AG04449 (cell line): ENCODE data around the gene METTL24.

Experiments
- CTCF ChIA-PET: fragments of 350-600 bp; formaldehyde crosslinking; extraction: SDS; loops from one replicate; lab custom pipeline; 2021; ENCODE audit warnings: antibody characterized with exemption; lab: Yijun Ruan, JAX
- POLR2A ChIA-PET: fragments of 400-600, 350-600 bp; formaldehyde crosslinking; extraction: SDS; loops from one replicate; lab custom pipeline; 2020; ENCODE audit warnings: antibody characterized with exemption, inconsistent platforms; lab: Yijun Ruan, JAX
- DNase-seq: peaks from one replicate; pipeline ENCODE4 v3.0.0-alpha.2; 2010; ENCODE audit warnings: low read depth, low spot score
- H3K4me3 ChIP-seq: 2 replicates; pipeline ENCODE4 v1.5.1; 2011; ENCODE audit warnings: low read depth, mild to moderate bottlenecking, control low read depth, low read length
- TF ChIP-seq, protein P1 (sequence below): IDR thresholded peaks from one replicate; pipeline ENCODE4 v1.5.1; 2011; ENCODE audit warnings: mild to moderate bottlenecking, moderate library complexity, low read length, control low read depth, inconsistent platforms; ENCODE audit not compliant: insufficient read depth; ENCODE audit errors: missing control alignments

METTL24 gene

DNA sequence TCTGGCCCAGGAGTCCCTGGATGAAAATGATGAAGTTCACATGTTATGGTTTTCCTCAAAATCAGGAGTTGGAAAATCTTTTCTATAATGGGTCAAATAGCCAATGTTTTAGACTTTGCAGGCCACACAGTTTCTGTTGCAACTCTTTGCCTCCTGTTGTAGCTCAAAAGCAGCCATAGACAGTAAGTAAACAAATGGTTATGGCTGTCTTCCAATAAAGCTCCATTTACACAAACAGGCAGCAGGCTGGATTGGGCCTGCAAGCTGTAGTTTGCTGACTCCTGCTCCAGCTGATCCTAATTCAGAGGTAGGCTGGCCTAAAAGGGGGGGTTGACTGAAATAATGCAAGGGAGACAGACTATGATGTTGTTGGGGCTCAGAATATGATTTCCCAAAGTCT, 33.0 kb downstream of the METTL24 start:
- H3K4me3 ChIP-seq, result no peak overlapping the region
- peak; percentile 2 for DNase-seq
- ChIA-PET CTCF (no interaction called here), POLR2A (no interaction called here)
- TF ChIP-seq, protein P1, sequence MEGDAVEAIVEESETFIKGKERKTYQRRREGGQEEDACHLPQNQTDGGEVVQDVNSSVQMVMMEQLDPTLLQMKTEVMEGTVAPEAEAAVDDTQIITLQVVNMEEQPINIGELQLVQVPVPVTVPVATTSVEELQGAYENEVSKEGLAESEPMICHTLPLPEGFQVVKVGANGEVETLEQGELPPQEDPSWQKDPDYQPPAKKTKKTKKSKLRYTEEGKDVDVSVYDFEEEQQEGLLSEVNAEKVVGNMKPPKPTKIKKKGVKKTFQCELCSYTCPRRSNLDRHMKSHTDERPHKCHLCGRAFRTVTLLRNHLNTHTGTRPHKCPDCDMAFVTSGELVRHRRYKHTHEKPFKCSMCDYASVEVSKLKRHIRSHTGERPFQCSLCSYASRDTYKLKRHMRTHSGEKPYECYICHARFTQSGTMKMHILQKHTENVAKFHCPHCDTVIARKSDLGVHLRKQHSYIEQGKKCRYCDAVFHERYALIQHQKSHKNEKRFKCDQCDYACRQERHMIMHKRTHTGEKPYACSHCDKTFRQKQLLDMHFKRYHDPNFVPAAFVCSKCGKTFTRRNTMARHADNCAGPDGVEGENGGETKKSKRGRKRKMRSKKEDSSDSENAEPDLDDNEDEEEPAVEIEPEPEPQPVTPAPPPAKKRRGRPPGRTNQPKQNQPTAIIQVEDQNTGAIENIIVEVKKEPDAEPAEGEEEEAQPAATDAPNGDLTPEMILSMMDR, result no peak

DNA sequence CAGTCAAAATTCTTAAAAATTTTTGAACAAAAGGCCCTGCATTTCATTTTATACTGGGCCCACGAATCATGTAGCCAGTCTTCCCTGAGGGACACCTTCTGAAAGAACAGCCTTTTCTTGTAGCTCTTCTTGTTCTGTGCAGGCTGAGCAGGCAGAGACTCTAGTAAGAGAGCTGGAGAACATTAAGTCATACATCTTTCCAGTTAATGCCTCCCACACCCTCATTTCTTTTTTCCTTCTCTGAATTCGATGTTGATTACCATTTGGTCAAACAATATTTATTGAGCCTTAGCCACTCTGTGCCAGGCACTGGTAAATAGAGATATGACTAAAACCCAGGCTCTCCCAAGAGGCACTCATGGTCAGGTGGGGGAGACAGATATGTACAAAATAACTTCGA, 33.6 kb downstream of the METTL24 start:
- ChIA-PET CTCF (no interaction called here), POLR2A (no interaction called here)
- no peak overlapping the region for H3K4me3 ChIP-seq
- TF ChIP-seq, protein P1, result no peak
- DNase-seq, result no peak

DNA sequence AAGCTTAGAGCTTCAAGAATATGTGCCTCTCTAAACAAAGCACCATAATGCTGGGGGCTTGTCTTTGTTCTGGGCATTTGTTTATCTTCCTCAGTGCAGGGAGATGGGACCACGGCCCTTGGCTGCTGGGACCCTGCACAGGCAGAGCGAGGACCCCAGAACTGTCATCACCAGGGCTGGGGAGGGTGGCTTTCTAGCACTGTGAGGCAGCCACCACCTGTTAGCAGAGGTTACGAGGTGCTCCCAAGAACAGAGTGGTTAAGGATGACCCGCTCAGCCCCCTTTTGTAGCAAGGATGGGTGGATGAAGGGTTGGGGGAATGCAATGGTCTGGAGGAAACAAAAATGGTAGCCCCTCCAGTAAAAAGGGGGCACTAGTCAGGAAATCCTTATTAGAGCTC, 34.9 kb downstream of the METTL24 start:
- TF ChIP-seq, protein P1, result no peak
- ChIA-PET CTCF (no interaction called here), POLR2A (no interaction called here)
- no peak overlapping the region for H3K4me3 ChIP-seq
- DNase-seq, result no peak

DNA sequence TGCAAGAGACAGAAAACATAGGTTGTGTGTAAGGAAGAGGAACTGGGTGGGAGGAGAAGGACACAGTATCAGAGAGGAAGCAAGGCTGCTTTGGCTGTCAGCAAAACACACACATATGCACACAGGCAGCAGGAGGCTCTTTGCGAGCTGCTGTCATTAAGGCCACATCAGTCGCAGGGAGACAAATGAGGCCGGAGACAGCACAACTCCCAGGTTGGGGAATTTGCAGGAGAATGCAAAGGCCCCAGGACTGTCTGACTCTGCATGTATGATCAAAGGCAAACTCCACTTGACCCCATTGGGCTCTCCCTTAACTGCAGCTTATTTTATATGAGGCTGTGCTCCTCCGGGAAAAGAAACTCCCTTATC, 35.3 kb downstream of the METTL24 start:
- ChIA-PET CTCF (no interaction called here), POLR2A (no interaction called here)
- TF ChIP-seq, protein P1, result no peak
- H3K4me3 ChIP-seq, result no peak overlapping the region
- no peak for DNase-seq

DNA sequence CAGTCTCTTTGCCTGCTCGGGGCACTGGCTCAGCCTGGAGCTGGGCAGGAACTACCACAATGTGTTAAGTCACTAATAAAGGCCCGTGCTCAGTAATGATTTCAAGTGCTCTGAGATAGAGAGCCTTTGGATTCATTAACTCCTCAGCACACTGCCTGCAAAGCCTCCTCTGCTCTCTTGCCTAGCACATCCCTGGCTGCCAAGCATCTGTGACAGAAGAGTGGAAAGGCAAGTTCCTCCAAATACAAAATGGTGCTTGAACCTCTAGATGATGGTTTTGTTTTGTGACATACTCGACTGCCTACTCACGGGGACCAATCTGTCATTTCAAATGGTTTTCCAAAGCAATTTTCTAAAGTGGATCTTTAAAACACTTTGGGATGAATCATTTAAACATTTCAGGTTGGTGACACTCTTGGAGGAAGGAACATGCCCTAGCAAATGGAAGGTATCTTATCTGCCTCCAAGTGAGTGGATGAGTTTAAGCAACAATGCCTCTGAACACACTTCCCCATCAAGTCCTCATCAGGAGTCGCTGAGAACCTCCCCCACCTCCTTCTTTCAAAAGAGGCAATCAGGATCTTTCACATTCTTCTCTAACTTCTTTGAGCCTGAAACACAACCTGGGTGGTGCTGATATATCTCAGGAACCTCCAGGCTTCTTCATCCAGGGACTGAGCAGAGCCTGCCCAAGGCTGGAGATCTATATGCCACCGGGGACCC, 35.8 kb downstream of the METTL24 start:
- ChIA-PET POLR2A (no interaction called here), CTCF (no interaction called here)
- TF ChIP-seq, protein P1, result no peak
- H3K4me3 ChIP-seq, result no peak overlapping the region
- no peak for DNase-seq

DNA sequence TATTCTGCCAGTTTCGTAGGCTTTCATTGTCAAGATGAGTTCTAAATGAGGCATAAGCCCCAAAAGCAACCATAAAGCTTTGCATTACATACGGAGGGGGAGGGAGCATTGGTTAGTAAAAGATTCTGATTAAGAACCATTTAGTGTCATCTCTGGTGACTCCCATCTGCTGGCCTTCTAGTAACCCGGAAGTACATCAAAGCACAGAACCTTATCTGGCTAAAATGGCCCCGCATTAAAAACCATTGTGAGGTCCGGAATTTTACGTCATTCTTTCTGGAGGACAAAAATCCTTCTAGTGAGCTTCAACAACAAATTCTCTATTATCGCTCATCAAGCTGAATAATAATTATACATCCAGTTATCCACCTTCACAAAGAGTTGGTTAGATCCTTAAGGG, 37.8 kb downstream of the METTL24 start:
- TF ChIP-seq, protein P1, result no peak
- ChIA-PET CTCF (interaction anchor here (1.5 kb wide), 1 partner anchor 27 kb away, joined by 3 read pairs; no protein-coding TSS in a partner anchor), POLR2A (no interaction called here)
- no peak overlapping the region for H3K4me3 ChIP-seq
- DNase-seq, result no peak
